ENCODE data around the gene SMIM12.

Gene SMIM12

DNA sequence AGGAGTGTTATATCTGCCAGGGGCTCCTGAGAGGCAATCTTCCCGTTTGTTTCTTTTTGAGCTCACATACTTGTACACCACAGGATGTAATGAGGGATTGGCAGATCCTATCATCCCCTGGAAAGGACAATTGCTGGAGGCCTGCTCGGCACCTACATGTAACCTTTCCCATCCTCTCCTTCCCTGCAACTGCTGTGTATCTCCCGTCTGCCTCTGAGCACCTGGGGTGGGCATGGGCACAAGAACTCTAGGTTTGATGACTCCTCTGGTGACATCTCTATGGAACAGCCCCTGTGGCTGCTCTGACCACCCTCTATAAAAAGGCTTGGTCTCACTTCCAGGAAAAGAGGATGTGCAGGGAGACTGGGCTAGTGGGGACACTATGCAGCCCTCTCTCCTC is 25.0 kb upstream of the SMIM12 start:
- no peak overlapping the region for H3K4me3 ChIP-seq (ENCODE audit: low read depth, low read length)
- TF ChIP-seq, protein P1, sequence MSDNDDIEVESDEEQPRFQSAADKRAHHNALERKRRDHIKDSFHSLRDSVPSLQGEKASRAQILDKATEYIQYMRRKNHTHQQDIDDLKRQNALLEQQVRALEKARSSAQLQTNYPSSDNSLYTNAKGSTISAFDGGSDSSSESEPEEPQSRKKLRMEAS (IDR thresholded peaks at IDR 0.05; ENCODE audit: low read depth, low read length): no peak
- TF ChIP-seq MYC (IDR thresholded peaks at IDR 0.05; ENCODE audit: low read depth, low read length) (no peak), POLR2A (IDR thresholded peaks at IDR 0.05; ENCODE audit: extremely low read depth, insufficient read length) (no peak)
- TF ChIP-seq, protein P2, sequence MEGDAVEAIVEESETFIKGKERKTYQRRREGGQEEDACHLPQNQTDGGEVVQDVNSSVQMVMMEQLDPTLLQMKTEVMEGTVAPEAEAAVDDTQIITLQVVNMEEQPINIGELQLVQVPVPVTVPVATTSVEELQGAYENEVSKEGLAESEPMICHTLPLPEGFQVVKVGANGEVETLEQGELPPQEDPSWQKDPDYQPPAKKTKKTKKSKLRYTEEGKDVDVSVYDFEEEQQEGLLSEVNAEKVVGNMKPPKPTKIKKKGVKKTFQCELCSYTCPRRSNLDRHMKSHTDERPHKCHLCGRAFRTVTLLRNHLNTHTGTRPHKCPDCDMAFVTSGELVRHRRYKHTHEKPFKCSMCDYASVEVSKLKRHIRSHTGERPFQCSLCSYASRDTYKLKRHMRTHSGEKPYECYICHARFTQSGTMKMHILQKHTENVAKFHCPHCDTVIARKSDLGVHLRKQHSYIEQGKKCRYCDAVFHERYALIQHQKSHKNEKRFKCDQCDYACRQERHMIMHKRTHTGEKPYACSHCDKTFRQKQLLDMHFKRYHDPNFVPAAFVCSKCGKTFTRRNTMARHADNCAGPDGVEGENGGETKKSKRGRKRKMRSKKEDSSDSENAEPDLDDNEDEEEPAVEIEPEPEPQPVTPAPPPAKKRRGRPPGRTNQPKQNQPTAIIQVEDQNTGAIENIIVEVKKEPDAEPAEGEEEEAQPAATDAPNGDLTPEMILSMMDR (IDR thresholded peaks at IDR 0.05; ENCODE audit: low read depth, low read length): no peak
- no peak for DNase-seq (ENCODE audit: low read depth)

DNA sequence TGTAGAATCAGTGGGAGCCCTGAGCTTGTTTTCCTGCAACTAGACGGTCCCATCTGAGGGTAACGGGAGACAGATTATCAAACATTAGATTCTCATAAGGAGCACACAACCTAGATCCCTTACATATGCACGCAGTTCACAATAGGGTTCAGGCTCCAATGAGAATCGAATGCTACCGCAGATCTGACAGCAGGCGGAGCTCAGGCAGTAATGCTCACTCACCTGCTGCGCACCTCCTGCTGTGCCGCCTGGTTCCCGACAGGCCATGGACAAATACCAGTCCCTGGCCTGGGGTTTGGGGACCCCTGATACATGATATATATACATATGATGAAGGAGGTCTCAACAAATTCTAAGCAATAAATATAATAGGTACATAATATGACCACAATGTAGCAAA is 19.7 kb upstream of the SMIM12 start:
- no peak for DNase-seq (ENCODE audit: low read depth)
- TF ChIP-seq, protein P2 (IDR thresholded peaks at IDR 0.05; ENCODE audit: low read depth, low read length): no peak
- TF ChIP-seq POLR2A (IDR thresholded peaks at IDR 0.05; ENCODE audit: extremely low read depth, insufficient read length): no peak
- TF ChIP-seq MYC (IDR thresholded peaks at IDR 0.05; ENCODE audit: low read depth, low read length): no peak
- TF ChIP-seq, protein P1 (IDR thresholded peaks at IDR 0.05; ENCODE audit: low read depth, low read length): no peak
- no peak overlapping the region for H3K4me3 ChIP-seq (ENCODE audit: low read depth, low read length)

DNA sequence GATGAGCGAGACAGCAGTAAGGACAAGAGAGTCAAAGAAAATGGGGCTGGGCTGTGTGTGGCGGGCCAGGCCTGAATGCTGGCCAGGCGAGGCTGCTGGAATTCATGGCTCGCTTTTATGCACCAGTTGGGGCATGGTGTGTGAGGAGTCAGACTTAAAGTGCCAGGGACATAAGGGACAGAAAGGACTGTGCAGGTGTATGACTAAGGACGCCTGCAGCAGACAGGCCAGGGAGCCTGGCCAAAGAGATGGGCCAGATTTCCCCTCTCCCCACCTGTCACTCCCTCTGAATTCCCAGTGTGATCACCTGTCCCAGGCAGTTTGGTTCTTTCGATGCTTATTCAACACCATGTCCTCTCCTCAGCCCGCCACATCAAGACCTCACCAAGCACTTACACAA is 16.9 kb upstream of the SMIM12 start:
- no peak overlapping the region for H3K4me3 ChIP-seq (ENCODE audit: low read depth, low read length)
- no peak for DNase-seq (ENCODE audit: low read depth)
- TF ChIP-seq, protein P2 (IDR thresholded peaks at IDR 0.05; ENCODE audit: low read depth, low read length): no peak

DNA sequence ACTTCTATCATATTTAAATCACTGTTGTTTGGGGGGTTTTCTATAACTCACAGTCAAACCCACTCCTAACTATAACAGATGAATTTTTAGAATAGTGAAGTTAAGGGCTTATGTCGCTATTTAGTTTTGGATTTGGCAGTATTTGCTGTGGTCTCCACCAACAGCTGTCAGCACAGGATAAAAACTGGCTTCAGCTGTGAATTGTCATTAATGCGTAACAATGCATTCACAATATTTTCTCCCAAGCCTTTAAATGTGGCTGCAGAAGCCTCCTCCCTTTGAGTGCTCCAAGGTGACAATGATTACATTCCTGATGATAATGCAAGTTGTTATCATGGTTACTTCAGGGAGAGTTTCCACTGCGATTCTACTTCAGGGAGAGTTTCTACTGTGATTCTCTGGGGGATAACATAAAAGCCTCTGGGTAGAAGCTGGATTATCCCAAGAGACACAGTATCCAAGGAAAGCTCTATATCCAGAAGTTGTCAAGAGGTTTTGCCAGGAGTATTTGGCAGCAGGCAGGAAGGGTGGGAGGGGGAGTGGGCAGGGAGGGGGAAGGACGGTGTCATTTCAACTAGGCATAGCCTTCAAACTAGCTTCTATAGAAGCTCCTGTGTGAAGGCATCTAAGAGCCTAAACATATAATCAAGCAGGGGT is 14.9 kb upstream of the SMIM12 start:
- TF ChIP-seq, protein P1 (IDR thresholded peaks at IDR 0.05; ENCODE audit: low read depth, low read length): no peak
- no peak for TF ChIP-seq POLR2A (IDR thresholded peaks at IDR 0.05; ENCODE audit: extremely low read depth, insufficient read length)
- no peak for TF ChIP-seq MYC (IDR thresholded peaks at IDR 0.05; ENCODE audit: low read depth, low read length)
- TF ChIP-seq, protein P2 (IDR thresholded peaks at IDR 0.05; ENCODE audit: low read depth, low read length): no peak
- H3K4me3 ChIP-seq (ENCODE audit: low read depth, low read length): no peak overlapping the region
- no peak for DNase-seq (ENCODE audit: low read depth)

DNA sequence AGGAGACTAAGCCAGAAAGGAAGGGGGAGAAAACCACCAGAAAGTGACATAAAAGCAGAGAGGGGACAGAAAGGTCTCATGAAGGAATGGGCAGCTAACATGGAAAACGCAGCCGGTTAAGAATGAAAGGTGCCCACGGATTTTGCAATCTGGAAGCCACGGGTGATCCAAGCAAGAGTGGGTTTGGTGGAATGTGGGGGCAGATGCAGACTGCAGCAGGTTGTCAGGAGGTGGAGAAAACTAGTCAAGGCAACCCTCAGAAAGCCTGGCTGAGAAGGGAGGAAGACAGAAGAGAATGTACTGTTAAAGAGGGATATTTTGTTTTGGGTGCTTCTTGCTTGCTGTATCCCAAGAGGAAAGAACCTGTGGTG is 12.6 kb upstream of the SMIM12 start:
- no peak overlapping the region for H3K4me3 ChIP-seq (ENCODE audit: low read depth, low read length)
- no peak for DNase-seq (ENCODE audit: low read depth)
- TF ChIP-seq, protein P2 (IDR thresholded peaks at IDR 0.05; ENCODE audit: low read depth, low read length): no peak
- TF ChIP-seq, protein P1 (IDR thresholded peaks at IDR 0.05; ENCODE audit: low read depth, low read length): no peak
- TF ChIP-seq POLR2A (IDR thresholded peaks at IDR 0.05; ENCODE audit: extremely low read depth, insufficient read length) (no peak), MYC (IDR thresholded peaks at IDR 0.05; ENCODE audit: low read depth, low read length) (no peak)
